ENCODE measurements around the gene SELENON. TPM values are rescaled to one million over a fixed set of nuclear protein-coding genes. Genes with fewer than 3 reads are reported as not detected.

SELENON gene
- total and polyA plus RNA-seq, 4 donors, result 35.9 to 88.8 (median 48.3) TPM

GRCh38 chr1:25770541-25771220, 29.3 kb upstream of the SELENON start:
- peaks cover 0 to 20% (median 7%) of the 10 kb centered on the region in 4 donors for H3K36me3 ChIP-seq (ENCODE audit: control insufficient read depth in 4 of 4, insufficient read depth in 4 of 4, low read length in 4 of 4)
- ATAC-seq (ENCODE audit: insufficient read depth, low FRiP score), result no peak
- DNase-seq, result no peak
- H3K27me3 ChIP-seq (ENCODE audit: control insufficient read depth in 3 of 3, insufficient read depth in 3 of 3, low read length in 2 of 3), result peaks cover 0 to 2% (median 0%) of the 10 kb centered on the region in 3 donors
- 70 to 78% methylated on average over 14 of the region's 14 CpGs for WGBS, 2 donors
- no peaks in the 10 kb centered on the region for H3K9me3 ChIP-seq (ENCODE audit: control insufficient read depth in 4 of 4, insufficient read depth in 3 of 4, low read length in 3 of 4)
- no peak overlapping the region for H3K9ac ChIP-seq (ENCODE audit: insufficient read depth in 1 of 2, low read length in 2 of 2)
- H3K4me3 ChIP-seq, result no peak overlapping the region
- H3K27ac ChIP-seq (ENCODE audit: low read depth in 1 of 2, low read length in 1 of 2), result peak overlapping the region in 1 of 2 donors; percentile 8
- H3K4me1 ChIP-seq (ENCODE audit: control insufficient read depth in 5 of 5, insufficient read depth in 5 of 5, low read length in 5 of 5), result peaks cover 4 to 24% (median 12%) of the 10 kb centered on the region in 5 donors
- no peak for TF ChIP-seq CTCF (IDR thresholded peaks at IDR 0.05; ENCODE audit: control extremely low read depth, extremely low read depth)

- DNase-seq, result peak; percentile 48 to 72 (median 51)
- H3K4me3 ChIP-seq, result no peak overlapping the region
- peaks cover 0 to 2% (median 0%) of the 10 kb centered on the region in 3 donors for H3K27me3 ChIP-seq (ENCODE audit: control insufficient read depth in 3 of 3, insufficient read depth in 3 of 3, low read length in 2 of 3)
- ATAC-seq (ENCODE audit: insufficient read depth, low FRiP score), result no peak
- H3K4me1 ChIP-seq (ENCODE audit: control insufficient read depth in 5 of 5, insufficient read depth in 5 of 5, low read length in 5 of 5), result peaks cover 2 to 24% (median 12%) of the 10 kb centered on the region in 5 donors
- TF ChIP-seq CTCF (IDR thresholded peaks at IDR 0.05; ENCODE audit: control extremely low read depth, extremely low read depth), result no peak
- no peaks in the 10 kb centered on the region for H3K9me3 ChIP-seq (ENCODE audit: control insufficient read depth in 4 of 4, insufficient read depth in 3 of 4, low read length in 3 of 4)
- H3K9ac ChIP-seq (ENCODE audit: insufficient read depth in 1 of 2, low read length in 2 of 2), result peak overlapping the region in 1 of 2 donors; percentile 7
- peaks cover 0 to 20% (median 7%) of the 10 kb centered on the region in 4 donors for H3K36me3 ChIP-seq (ENCODE audit: control insufficient read depth in 4 of 4, insufficient read depth in 4 of 4, low read length in 4 of 4)
- peak overlapping the region in 1 of 2 donors; percentile 18 for H3K27ac ChIP-seq (ENCODE audit: low read depth in 1 of 2, low read length in 1 of 2)
- 30 to 55% methylated on average over 34 of the region's 34 CpGs for WGBS, 2 donors
These were observed 28.5 kb upstream of the SELENON start for GRCh38 chr1:25771221-25772114.

- no peak for TF ChIP-seq CTCF (IDR thresholded peaks at IDR 0.05; ENCODE audit: control extremely low read depth, extremely low read depth)
- ATAC-seq (ENCODE audit: insufficient read depth, low FRiP score) (no peak), DNase-seq (no peak)
- Histone ChIP-seq H3K27ac (ENCODE audit: low read depth in 1 of 2, low read length in 1 of 2) (no peak overlapping the region), H3K4me3 (no peak overlapping the region), H3K9me3 (ENCODE audit: control insufficient read depth in 4 of 4, insufficient read depth in 3 of 4, low read length in 3 of 4) (no peaks in the 10 kb centered on the region), H3K27me3 (ENCODE audit: control insufficient read depth in 3 of 3, insufficient read depth in 3 of 3, low read length in 2 of 3) (peaks cover 0 to 2% (median 0%) of the 10 kb centered on the region in 3 donors), H3K36me3 (ENCODE audit: control insufficient read depth in 4 of 4, insufficient read depth in 4 of 4, low read length in 4 of 4) (peaks cover 0 to 20% (median 5%) of the 10 kb centered on the region in 4 donors), H3K4me1 (ENCODE audit: control insufficient read depth in 5 of 5, insufficient read depth in 5 of 5, low read length in 5 of 5) (peaks cover 2 to 24% (median 12%) of the 10 kb centered on the region in 5 donors), H3K9ac (ENCODE audit: insufficient read depth in 1 of 2, low read length in 2 of 2) (no peak overlapping the region)
- 95 to 99% methylated on average over 5 of the region's 5 CpGs for WGBS, 2 donors
These were observed 27.8 kb upstream of the SELENON start for GRCh38 chr1:25772164-25772563.
